SK-N-MC (cell line): ENCODE data around the gene USH2A.

Experiments used
- EZH2 ChIP-seq: fragments of 200-600 bp; sonication (generic); IDR thresholded peaks from one replicate; pipeline ENCODE4 v1.6.1; 2017; ENCODE audit warnings: antibody characterized with exemption
- POLR2AphosphoS5 ChIP-seq: IDR thresholded peaks from 2 replicates; pipeline ENCODE4 v1.6.1; 2012; ENCODE audit warnings: mild to moderate bottlenecking, low read depth, low read length, borderline replicate concordance

DNA sequence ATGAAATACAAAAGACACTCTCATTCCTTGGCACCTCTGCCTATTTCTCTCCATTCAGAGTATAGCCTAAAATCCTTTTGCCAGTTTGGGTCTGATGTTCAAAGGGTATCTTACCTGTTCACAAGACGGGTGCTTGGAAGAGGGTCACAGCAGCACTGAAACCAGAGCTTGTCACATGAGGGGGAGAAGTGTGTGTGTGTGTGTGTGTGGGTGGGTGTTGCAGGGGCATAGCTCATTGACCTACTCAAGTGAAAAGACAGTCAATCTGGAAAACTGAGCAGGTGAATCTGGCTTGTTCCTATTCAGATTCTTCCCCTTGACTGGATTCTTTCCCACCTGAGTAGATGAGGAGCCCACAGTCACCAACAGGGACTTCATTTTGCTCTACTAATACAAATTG is 792.2 kb downstream of the USH2A start:
- no peak for TF ChIP-seq EZH2
- no peak for TF ChIP-seq POLR2AphosphoS5
